ENCODE measurements around the gene TSPAN2. TPM values are rescaled to one million over a fixed set of nuclear protein-coding genes. Genes with fewer than 3 reads are reported as not detected.
"Not testable (repeated sequence)": the region's sequence is repeated elsewhere in the genome, so short reads cannot be mapped to it uniquely, and the experiment has no call there.

TSPAN2 gene
- total RNA-seq, 1 donor from 2014 or later = 5.3 TPM

DNA sequence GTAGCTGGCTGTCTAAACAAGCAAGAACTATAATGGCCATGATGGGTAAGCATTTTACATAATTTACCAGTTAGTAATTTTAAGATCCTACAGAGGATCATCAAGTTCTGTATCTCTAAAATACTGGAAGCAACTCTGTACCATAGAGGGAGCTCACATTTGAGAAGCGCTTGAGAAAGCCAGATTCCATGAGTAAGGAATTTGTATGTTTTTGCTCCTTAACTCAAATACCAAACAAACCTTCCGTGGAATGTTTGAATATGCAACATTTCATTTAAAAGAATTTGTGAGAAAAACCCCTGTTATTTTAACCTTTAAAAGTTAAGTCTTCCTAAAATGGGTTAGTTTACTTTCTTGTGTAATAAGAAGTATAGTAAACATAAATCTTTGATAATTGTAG, 57.7 kb downstream of the TSPAN2 start:
- H3K4me1 ChIP-seq = no peaks in the 10 kb centered on the region
- no peak overlapping the region for H3K27ac ChIP-seq (replicated peaks)
- no peaks in the 10 kb centered on the region for H3K27me3 ChIP-seq (ENCODE audit: low read depth)
- no peaks in the 10 kb centered on the region for H3K9me3 ChIP-seq (replicated peaks)
- no peak for TF ChIP-seq CTCF (IDR thresholded peaks at IDR 0.05; ENCODE audit: borderline replicate concordance)
- no peak overlapping the region for H3K4me3 ChIP-seq
- H3K36me3 ChIP-seq = no peaks in the 10 kb centered on the region
- DNase-seq = no peak
- intact Hi-C loops (cut with micrococcal nuclease) = no loop called here

DNA sequence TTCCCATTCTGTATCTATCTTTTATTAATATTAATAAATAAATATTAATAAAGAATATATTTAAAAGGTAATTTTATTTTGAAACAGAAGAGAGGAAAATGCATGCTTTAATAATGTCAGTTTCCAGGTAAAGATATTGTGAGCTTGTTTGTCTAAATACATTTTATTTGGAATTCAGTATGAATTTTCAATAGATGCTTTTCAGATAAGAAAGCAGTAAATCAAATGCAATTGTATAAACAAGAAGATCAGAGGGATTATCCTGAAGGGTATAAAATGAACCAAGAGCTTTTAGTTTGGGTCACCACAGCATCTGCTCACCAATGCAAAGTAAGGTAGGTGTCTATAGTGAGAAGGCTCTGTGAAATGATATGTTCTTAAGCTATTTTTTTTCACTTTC, 59.8 kb downstream of the TSPAN2 start, which contains the start of gene TSHB:
TSHB (plus strand) TSS at position 301 of the 400 bp plus-strand sequence. CDS start 3,537 bp downstream, outside the sequence.
- TF ChIP-seq CTCF (IDR thresholded peaks at IDR 0.05; ENCODE audit: borderline replicate concordance) = no peak
- Histone ChIP-seq H3K9me3 (replicated peaks) (no peaks in the 10 kb centered on the region), H3K27ac (replicated peaks) (no peak within 1 kb of the TSS), H3K36me3 (no peaks in the 10 kb centered on the region), H3K4me1 (no peaks in the 10 kb centered on the region), H3K27me3 (ENCODE audit: low read depth) (no peaks in the 10 kb centered on the region), H3K4me3 (no peak within 1 kb of the TSS)
- intact Hi-C loops (cut with micrococcal nuclease) = no loop called here
- no peak for DNase-seq

DNA sequence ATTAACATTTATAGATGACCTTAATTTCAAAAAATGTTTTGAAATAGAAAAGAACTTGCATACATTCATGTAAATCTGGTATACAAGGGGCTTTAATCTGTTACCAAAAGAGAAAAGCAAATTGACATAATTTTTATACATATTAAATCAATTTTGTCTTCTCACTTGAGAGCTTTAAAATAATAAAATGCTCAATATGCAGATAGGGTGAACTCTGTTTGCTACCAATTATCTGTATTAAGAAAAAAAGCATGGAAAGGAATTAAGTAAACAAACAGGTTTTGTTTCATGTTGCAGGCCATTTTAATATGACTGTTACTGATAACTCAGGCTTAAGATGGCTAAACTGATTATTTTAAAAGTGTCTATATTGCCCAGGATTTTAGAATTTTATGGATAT, 65.7 kb downstream of the TSPAN2 start:
- no peaks in the 10 kb centered on the region for H3K9me3 ChIP-seq (replicated peaks)
- H3K4me1 ChIP-seq = no peaks in the 10 kb centered on the region
- no peak overlapping the region for H3K4me3 ChIP-seq
- no peak for DNase-seq
- intact Hi-C loops (cut with micrococcal nuclease) = no loop called here
- no peaks in the 10 kb centered on the region for H3K36me3 ChIP-seq
- no peaks in the 10 kb centered on the region for H3K27me3 ChIP-seq (ENCODE audit: low read depth)
- TF ChIP-seq CTCF (IDR thresholded peaks at IDR 0.05; ENCODE audit: borderline replicate concordance) = no peak
- no peak overlapping the region for H3K27ac ChIP-seq (replicated peaks)

DNA sequence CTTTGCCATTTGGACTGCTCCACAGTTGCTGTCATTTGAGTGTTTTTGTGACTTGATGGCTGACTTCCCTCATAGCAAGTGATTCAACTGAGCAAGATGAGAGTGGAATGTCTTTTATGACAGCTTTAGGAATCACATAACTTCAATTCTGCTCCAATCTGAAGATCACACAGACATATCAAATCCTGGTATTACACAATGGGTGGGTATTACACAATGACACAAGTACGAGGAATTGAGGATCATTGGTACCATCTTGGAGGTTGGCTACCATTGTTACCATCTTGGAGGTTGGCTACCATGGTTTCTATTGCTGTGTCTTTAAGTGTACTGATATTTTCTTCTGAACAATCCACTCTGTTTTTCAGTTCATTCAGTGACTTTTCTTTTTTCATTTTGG, 68.2 kb downstream of the TSPAN2 start:
- Histone ChIP-seq H3K27ac (replicated peaks) (no peak overlapping the region), H3K36me3 (no peaks in the 10 kb centered on the region), H3K4me1 (no peaks in the 10 kb centered on the region), H3K9me3 (replicated peaks) (no peaks in the 10 kb centered on the region), H3K27me3 (ENCODE audit: low read depth) (no peaks in the 10 kb centered on the region), H3K4me3 (no peak overlapping the region)
- no peak for DNase-seq
- intact Hi-C loops (cut with micrococcal nuclease) = no loop called here
- TF ChIP-seq CTCF (IDR thresholded peaks at IDR 0.05; ENCODE audit: borderline replicate concordance) = no peak

GRCh38 chr1:115019549-115019948, 69.8 kb downstream of the TSPAN2 start:
- H3K27ac ChIP-seq (replicated peaks); DNase-seq; H3K4me3 ChIP-seq; intact Hi-C loops (cut with micrococcal nuclease); H3K27me3 ChIP-seq (ENCODE audit: low read depth); H3K9me3 ChIP-seq (replicated peaks); H3K4me1 ChIP-seq; H3K36me3 ChIP-seq: not testable (repeated sequence)

- no peak for DNase-seq
- Histone ChIP-seq H3K27ac (replicated peaks) (no peak overlapping the region), H3K9me3 (replicated peaks) (no peaks in the 10 kb centered on the region), H3K4me1 (no peaks in the 10 kb centered on the region), H3K27me3 (ENCODE audit: low read depth) (no peaks in the 10 kb centered on the region), H3K36me3 (no peaks in the 10 kb centered on the region), H3K4me3 (no peak overlapping the region)
- no peak for TF ChIP-seq CTCF (IDR thresholded peaks at IDR 0.05; ENCODE audit: borderline replicate concordance)
- intact Hi-C loops (cut with micrococcal nuclease) = no loop called here
Observed at GRCh38 chr1:115013792-115014191, 75.5 kb downstream of the TSPAN2 start.

Measured in left ventricle myocardium inferior (tissue), 1 donor.